ENCODE measurements around the gene CD248.

DNA sequence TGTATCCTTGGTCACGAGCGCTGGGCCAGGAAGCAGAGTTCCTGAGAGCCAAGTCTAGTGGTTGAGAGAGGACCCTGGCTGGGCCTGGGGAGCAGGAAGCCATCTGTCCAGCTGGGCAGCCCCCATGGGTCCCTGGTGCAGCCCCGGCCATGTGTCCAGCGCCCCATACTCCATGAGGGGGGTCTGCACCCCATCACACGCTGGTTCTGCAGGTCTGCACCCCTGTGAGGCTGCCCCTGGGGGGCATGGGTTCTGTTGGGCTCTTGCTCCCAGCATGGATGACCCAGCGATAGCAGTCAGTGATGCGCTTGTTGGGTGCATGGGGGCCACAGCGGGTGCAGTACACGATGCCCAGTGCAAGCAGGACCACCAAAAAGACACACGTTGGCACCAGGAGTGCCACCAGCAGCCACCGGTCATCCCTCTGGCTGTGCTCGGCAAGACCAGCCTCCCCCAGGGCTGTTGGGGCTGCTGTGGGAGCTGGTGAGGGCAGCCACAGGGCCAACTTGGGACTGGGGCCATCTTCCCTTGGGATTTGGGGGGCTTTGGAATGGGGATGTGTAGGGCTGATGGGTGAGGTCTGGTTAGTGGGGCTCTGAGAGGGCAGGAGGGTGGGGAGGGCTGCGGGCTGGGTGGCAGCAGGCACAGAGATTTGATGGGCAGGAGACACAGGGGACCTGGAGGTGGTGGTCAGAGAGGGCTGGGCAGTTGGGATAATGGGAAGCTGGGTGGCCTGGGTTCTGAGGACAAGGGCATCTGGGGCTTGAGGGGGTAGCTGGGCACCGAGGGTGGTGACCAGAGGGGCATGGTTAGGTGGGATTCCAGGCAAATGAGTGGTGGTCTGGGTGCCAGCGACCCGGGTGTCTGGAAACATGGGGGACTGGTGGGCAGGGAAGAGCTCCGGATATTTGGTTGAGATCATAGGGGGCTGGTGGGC lies 2.0 kb downstream of the CD248 start:
- no peak for TF ChIP-seq ELF4 (IDR thresholded peaks at IDR 0.05)
- TF ChIP-seq L3MBTL2 (conservative IDR thresholded peaks at IDR 0.05), result no peak
- TF ChIP-seq HDGF (IDR thresholded peaks at IDR 0.05; ENCODE audit: borderline replicate concordance), result no peak
- no peak for TF ChIP-seq SUZ12 (IDR thresholded peaks at IDR 0.05)
- TF ChIP-seq CTBP1 (IDR thresholded peaks at IDR 0.05; ENCODE audit: borderline replicate concordance), result no peak
- no peak for TF ChIP-seq LEF1 (IDR thresholded peaks at IDR 0.05; ENCODE audit: borderline replicate concordance)
- TF ChIP-seq SP1 (IDR thresholded peaks at IDR 0.05), result no peak
- TF ChIP-seq ARNT (IDR thresholded peaks at IDR 0.05), result no peak
